Heart left ventricle (tissue), 16 donors: ENCODE measurements around the gene F12. TPM values are rescaled to one million over a fixed set of nuclear protein-coding genes. Genes with fewer than 3 reads are reported as not detected.

Experiments used
- ATAC-seq, 4 donors: fragments of 200-7000 bp; cut with Tn5 transposase; one replicate each; pipeline ENCODE4 v1.9.1; 2020 to 2022; ENCODE audit warnings: moderate library complexity in 4 of 4, mild to moderate bottlenecking in 3 of 4, moderate number of reproducible peaks in 1 of 4
- DNase-seq, 5 donors: peaks; one replicate each; pipeline ENCODE4 v3.0.0-alpha.2; 2020
- H3K27ac ChIP-seq, 12 donors: fragments of 200-600 bp; sonication (generic) in 4 of 12; one replicate each; pipeline versions ENCODE4 v1.5.0 to v1.8.0; 2016 to 2022; ENCODE audit warnings: mild to moderate bottlenecking in 2 of 12
- H3K27me3 ChIP-seq, 9 donors: fragments of 200-600 bp; sonication (generic) in 2 of 9; one replicate each; pipeline versions ENCODE4 v1.5.1 to v1.8.0; 2016 to 2022; ENCODE audit warnings: mild to moderate bottlenecking in 3 of 9
- H3K36me3 ChIP-seq, 9 donors: fragments of 200-600 bp; sonication (generic) in 2 of 9; one replicate each; pipeline versions ENCODE4 v1.5.0 to v1.8.0; 2018 to 2022; ENCODE audit warnings: mild to moderate bottlenecking in 2 of 9
- H3K4me1 ChIP-seq, 12 donors: fragments of 200-600 bp; sonication (generic) in 4 of 12; one replicate each; pipeline versions ENCODE4 v1.5.0 to v1.8.0; 2016 to 2022; ENCODE audit warnings: mild to moderate bottlenecking in 3 of 12
- H3K4me3 ChIP-seq, 12 donors: fragments of 200-600 bp; sonication (generic) in 4 of 12; one replicate each; pipeline versions ENCODE4 v1.5.0 to v1.8.0; 2017 to 2022; ENCODE audit warnings: mild to moderate bottlenecking in 9 of 12, moderate library complexity in 4 of 12
- H3K9me3 ChIP-seq, 12 donors: fragments of 200-600 bp; sonication (generic) in 4 of 12; one replicate each; pipeline versions ENCODE4 v1.5.0 to v1.8.0; 2016 to 2022; ENCODE audit warnings: mild to moderate bottlenecking in 1 of 12
- CTCF ChIP-seq, 12 donors: fragments of 200-600 bp; sonication (generic) in 4 of 12; IDR thresholded peaks; one replicate each; pipeline versions ENCODE4 v1.5.0 to v1.8.0; 2018 to 2022; ENCODE audit warnings: antibody characterized with exemption in 12 of 12, mild to moderate bottlenecking in 5 of 12
- POLR2A ChIP-seq, 2 donors: fragments of 450-650 bp; IDR thresholded peaks; one replicate each; pipeline ENCODE4 v1.6.1; 2017; ENCODE audit warnings: antibody characterized with exemption in 2 of 2, mild to moderate bottlenecking in 2 of 2, moderate library complexity in 2 of 2
- WGBS, 4 donors: extraction: QIAGEN DNeasy Blood & Tissue Kit in 2 of 4; methylation state at CpG; one replicate each; pipeline versions ENCODE4 v1.1.5 to v1.1.7; 2013 to 2018; 5-methylcytosine and 5-hydroxymethylcytosine counted together
- intact Hi-C, 10 donors: fragments of 100-400 bp; cut with DNase I; formaldehyde crosslinking; loops; one replicate each; pipeline versions ENCODE4 v1.11.1 to v1.14.2; 2022
- polyA plus RNA-seq, 2 donors: library from polyadenylated mRNA; stranded (reverse); fragments of 200-250 nt; gene quantifications; one replicate each; pipeline ENCODE4 v1.2.3, GENCODE V29; 2013
- total RNA-seq, 9 donors: library from RNA; depleted of rRNA in 2 of 9; stranded (reverse); fragments of >200 nt in 2 of 9; fragmentation: NEBNext Ultra II Directional in 3 of 9; extraction: Animal tissue kit (Norgen Biotek cat#: 25700) in 3 of 9; gene quantifications; one replicate each; pipeline versions ENCODE4 v1.1.0 to v1.2.4, GENCODE V29; 2016 to 2023
- donor health status: ischemic (EF 13 %, LVEDD 7.1; RV severe dilation, severe dysfunction).
- donor health status: healthy with polysubstance abuse.
- donor health status: DM: no; HTN: yes; CAD: no.
- donor health status: DM: no; HTN: no; CAD: no.
- donor health status: ischemic (EF 25% LVEDD 6.9; RV normal size, moderate dysfunction).
- donor health status: ischemic (EF 25% LVEDD 5.7; RV mildly dilated, moderate dysfunction).
- donor health status: healthy.
- donor health status: DM: yes; HTN: yes; CAD: no.
- donor health status: ischemic (EF 35%, LVEDD 5.7; RV mildly dilated, moderate dysfunction).
- donor health status: nonischemic (EF 11% LVEDD 7.7; RV severe dilation, severe dysfunction).
- donor health status: DM: yes; HTN: yes; CAD: no.
- donor health status: PGD.
- donor health status: ischemic (EF 29% LVEDD 5.4; RV normal size, mild dysfunction).
- donor health status: nonischemic (EF 23%, LVEDD 6.1; RV moderate dilation, normal function).

F12 gene
- total and polyA plus RNA-seq, 11 donors: 0.29 to 0.56 TPM; not detected in 9

- Histone ChIP-seq H3K4me3 (peak overlapping the region in 1 of 12 donors; percentile 94), H3K4me1 (peaks cover 2 to 83% (median 37%) of the 10 kb centered on the region in 12 donors), H3K9me3 (no peaks in the 10 kb centered on the region), H3K36me3 (peaks cover 0 to 37% (median 25%) of the 10 kb centered on the region in 9 donors), H3K27me3 (no peaks in the 10 kb centered on the region), H3K27ac (peak overlapping the region in 2 of 12 donors; percentile 46 to 95)
- DNase-seq: peak; percentile 66 to 84 (median 72)
- ATAC-seq: peak in 1 of 4 donors; percentile 5
- no peak for TF ChIP-seq POLR2A (IDR thresholded peaks at IDR 0.05)
- no peak for TF ChIP-seq CTCF (IDR thresholded peaks at IDR 0.05)
- intact Hi-C loops: no loop called here
- 80 to 94% (median 88%) methylated on average over 6 of the region's 6 CpGs for WGBS, 4 donors
These were observed 20.1 kb upstream of the F12 start for GRCh38 chr5:177429248-177430040.

GRCh38 chr5:177428574-177429217 is 19.3 kb upstream of the F12 start:
- H3K9me3 ChIP-seq: no peaks in the 10 kb centered on the region

GRCh38 chr5:177427919-177428573 is 18.7 kb upstream of the F12 start:
- 75 to 92% (median 83%) methylated on average over 7 to 11 of the region's 11 CpGs for WGBS, 4 donors
- intact Hi-C loops: loop anchor here in 1 of 10 donors (2.0 kb wide), 1 partner anchor 27 kb away; no protein-coding TSS in a partner anchor
- H3K36me3 ChIP-seq: peaks cover 0 to 24% (median 11%) of the 10 kb centered on the region in 9 donors
- DNase-seq: no peak
- H3K9me3 ChIP-seq: no peaks in the 10 kb centered on the region
- H3K27me3 ChIP-seq: no peaks in the 10 kb centered on the region
- peak overlapping the region in 8 of 12 donors; percentile 73 to 100 (median 92) for H3K4me3 ChIP-seq
- no peak for ATAC-seq
- no peak for TF ChIP-seq CTCF (IDR thresholded peaks at IDR 0.05)
- no peak for TF ChIP-seq POLR2A (IDR thresholded peaks at IDR 0.05)
- H3K27ac ChIP-seq: peak overlapping the region in 5 of 12 donors; percentile 46 to 95 (median 89)
- peaks cover 2 to 70% (median 37%) of the 10 kb centered on the region in 12 donors for H3K4me1 ChIP-seq

More at GRCh38 chr5:177428574-177429217, 19.3 kb upstream of the F12 start:
- 84 to 98% (median 86%) methylated on average over 9 to 10 of the region's 10 CpGs for WGBS, 4 donors
- Histone ChIP-seq H3K27ac (peak overlapping the region in 2 of 12 donors; percentile 46 to 95), H3K27me3 (no peaks in the 10 kb centered on the region), H3K36me3 (peaks cover 0 to 30% (median 18%) of the 10 kb centered on the region in 9 donors), H3K4me1 (peaks cover 2 to 77% (median 37%) of the 10 kb centered on the region in 12 donors), H3K4me3 (peak overlapping the region in 2 of 12 donors; percentile 4 to 94)
- DNase-seq (no peak), ATAC-seq (no peak)
- no peak for TF ChIP-seq CTCF (IDR thresholded peaks at IDR 0.05)
- no peak for TF ChIP-seq POLR2A (IDR thresholded peaks at IDR 0.05)
- intact Hi-C loops: no loop called here
